GM21515 (cell line): ENCODE results near the gene RIPPLY3.
"Not testable (repeated sequence)": the region's sequence is repeated elsewhere in the genome, so short reads cannot be mapped to it uniquely, and the experiment has no call there.

ENCODE experiments used
- ATAC-seq: cut with Tn5 transposase; IDR thresholded peaks from one replicate; pipeline ENCODE4 v1.9.1; 2021; ENCODE audit not compliant: unreplicated experiment

RIPPLY3 gene

DNA sequence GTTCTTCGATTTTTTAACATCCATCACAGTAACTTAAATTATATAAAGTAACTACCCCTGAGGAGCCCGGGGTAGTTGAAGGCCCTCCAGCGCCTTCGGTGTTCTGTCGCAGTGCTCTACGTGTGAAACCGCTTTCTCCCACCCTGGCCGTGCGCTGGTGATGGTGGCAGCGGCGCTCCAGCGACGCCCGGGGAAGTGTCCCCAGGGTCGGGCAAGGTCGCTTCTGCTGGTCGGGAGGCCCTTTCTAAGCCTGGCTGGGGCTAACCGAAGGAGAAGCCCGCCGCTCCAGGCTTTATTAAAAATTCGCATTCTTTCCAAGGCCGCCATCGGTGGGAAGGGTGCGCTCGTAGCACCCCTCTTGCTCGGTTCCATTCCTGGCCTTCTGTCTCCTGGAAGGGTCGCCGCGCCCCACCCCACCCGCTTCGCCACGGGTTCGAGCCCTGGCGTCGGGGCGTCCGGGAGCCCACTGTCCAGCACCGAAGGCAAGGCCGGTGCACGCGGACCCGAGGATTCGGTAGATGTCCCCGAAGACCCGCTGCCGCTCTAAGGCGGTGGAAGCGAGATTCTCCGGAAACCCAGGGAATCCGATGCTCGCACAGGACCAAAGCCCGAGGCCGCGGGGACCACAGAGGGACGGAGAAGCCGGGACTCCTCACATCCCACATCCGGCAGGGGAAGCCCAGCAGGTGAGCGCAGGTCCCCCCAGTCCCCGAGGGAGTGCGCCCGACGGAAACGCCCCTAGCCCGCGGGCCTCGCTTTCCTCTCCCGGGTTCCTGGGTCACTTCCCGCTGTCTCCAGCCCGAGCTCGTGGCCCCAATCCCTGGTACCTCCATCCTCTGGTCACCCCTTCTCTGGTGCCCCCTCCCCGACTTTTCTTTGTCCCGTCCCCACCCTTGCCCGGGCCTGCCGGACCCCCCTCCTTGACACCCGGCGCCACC, 685 bp upstream of the RIPPLY3 start:
- ATAC-seq, result no peak

DNA sequence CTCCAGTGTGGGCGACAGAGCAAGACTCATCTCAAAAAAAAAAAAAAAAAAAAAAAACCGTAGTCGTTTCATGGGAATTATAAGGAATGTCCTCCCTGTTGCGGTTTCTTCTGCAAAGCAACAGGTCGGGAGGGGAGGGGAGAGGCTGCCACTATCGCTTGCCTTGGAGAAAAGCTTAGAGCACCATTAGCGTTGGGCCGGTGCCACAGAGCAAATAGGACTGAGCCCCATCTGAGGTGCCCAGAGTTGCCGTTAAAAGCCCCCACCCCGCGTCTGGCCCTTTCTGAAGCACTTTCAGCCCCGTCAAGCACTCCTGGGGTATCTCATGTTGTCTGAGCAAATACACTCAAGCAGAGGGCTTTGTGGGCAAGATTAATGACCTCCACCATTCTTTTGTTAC, 2.2 kb downstream of the RIPPLY3 start:
- no peak for ATAC-seq

DNA sequence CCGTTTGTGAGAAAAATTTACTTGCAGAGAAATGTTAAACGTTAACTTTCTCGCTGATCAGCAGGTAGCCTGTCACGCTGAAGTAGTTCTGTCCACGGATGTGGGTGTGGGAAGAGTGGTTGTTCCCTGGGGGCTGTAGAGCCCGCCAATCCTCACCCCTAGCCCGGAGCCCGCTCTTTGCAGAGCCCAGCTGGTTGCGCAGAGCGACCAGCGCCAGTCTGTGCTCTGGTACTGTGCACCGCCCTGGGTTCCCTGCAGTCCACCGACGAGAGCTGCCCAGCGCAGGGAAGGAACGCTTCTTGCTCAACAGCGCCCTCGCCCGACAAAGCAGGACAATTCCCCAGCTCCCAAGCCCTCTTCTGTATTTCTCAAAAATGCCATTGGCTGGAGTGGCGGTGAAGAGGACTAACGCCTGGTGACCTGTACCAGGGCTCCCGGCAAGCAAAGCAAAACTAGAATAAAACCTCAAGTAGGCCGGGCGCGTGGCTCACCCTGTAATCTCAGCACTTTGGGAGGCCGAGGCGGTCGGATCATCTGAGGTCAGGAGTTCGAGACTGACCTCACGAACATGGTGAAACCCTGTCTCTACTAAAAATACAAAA, 3.3 kb downstream of the RIPPLY3 start:
- ATAC-seq, result peak; percentile 73

DNA sequence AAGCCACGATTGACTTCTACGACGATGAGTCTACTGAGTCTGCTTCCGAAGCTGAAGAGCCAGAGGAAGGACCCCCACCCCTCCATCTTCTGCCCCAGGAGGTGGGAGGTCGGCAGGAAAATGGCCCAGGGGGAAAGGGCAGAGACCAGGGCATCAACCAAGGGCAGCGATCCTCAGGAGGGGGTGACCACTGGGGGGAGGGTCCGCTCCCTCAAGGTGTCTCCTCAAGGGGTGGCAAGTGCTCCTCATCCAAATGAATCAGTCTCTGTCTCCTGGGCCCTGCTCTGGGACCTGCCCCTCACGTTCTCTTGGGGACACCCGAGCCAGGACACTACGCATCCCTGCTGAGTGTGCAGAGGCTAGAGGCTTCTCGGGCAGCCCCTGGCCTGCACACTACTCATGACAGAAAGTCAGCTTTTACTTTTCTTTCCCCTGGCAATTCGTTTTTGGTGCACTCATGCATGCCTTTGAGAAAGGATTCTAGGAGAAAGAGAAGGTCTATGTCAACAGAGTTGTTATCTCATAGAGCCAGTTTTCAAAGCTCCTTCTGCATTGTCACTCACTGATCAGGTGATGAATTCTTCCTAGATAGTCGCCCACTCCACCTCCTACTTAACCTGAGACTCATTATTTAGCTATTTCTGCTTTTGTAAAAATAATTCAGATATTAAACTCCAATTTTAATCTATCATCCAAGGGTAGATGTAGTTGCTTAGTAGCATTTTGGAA, 11.6 kb downstream of the RIPPLY3 start:
- no peak for ATAC-seq

DNA sequence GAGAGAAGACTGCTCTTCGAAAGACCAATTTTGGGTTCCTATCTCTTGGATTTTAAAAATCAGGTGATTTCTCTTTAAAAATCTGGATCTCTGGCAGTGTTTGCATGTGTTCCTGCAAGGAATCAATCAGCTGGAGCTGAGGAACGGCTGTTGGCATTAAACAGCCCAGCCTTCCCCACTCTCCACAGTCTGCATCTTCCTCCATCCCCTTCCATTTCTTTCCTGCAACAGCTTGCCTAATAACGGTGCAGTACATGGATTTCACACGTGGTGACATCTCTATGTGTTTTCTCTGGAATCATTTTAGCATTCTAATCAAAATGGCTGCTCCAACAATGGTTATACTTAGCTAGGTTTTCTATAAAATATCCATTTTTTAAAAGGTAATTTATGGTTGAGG, 20.0 kb downstream of the RIPPLY3 start:
- ATAC-seq, result no peak

DNA sequence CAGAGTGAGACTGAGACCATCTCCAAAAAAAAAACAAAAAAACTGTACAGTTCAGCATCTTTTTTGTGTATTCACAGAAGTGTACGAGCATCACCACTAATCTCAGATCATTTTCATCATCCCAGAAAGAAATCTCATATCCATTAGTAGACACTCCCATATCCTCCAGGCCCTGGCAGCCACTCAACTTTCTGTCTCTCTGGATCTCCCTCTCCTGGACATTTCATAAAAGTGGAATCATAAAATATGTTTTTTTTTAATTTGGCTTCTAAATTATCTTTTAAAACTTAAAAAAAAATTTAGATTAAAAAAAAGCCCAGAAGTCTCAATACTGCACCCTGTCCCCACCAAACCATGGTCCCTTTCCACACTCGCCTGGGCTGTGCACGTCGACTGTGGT, 22.1 kb downstream of the RIPPLY3 start:
- no peak for ATAC-seq

DNA sequence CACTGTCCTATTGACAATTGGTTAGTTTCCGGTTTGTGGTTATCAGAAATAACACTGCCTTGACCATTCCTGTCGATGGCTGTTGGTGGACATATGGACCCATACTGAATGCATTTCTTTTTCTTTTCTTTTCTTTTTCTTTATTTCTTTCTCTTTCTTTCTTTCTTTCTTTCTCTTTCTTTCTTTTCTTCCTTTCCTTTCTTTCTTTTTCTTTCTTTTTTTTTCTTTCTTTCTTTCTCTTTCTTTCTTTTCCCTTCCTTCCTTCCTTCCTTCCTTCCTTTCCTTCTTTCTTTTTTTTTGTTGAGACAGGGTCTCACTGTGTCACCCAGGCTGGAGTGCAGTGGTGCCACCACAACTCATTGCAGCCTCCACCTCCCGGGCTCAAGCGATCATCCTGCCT, 24.4 kb downstream of the RIPPLY3 start:
- no peak for ATAC-seq

DNA sequence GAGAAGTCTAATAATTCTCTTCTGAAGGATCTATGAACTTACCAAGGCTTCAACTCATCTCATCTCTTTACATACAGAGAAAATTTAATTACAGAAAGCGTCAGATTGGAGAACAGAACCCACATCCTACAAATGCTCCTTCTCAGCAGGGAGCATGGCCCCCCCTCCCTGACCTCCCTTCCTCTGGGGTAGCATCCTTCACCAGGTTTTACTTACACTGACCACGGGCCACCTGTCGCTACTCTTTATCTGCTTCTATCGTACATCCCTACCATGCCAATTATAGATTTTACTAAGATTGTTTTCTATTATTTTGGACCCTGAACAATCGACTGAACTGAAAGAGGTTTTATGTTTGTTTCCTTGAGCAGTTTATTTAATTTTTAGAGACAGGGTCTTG, 25.8 kb downstream of the RIPPLY3 start:
- no peak for ATAC-seq

DNA sequence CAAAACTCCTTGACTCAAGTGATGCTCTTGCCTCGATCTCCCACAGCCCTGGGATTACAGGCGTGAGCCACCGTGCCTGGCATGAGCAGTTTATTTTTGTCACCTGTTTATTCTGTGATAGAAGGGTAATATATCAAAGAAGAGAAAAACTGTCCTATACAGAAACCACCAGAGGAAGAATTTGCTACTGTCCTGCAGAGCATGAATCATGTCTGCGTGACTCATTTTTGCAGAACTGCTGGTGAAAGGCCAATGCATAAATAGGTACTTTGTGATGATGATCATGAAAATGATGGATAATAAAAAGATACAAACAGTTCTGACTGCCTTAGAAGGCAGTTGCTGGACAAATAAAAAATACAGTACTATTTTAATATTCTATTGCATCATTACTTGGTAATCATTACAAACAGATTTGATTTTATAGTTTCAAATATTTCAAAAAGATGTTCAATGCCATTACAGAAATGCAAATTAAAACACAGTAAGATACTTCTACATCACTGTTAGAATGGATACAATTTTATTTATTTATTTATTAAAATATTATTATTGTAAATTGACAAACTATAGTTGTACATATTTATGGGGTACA, 26.5 kb downstream of the RIPPLY3 start:
- ATAC-seq, result no peak

DNA sequence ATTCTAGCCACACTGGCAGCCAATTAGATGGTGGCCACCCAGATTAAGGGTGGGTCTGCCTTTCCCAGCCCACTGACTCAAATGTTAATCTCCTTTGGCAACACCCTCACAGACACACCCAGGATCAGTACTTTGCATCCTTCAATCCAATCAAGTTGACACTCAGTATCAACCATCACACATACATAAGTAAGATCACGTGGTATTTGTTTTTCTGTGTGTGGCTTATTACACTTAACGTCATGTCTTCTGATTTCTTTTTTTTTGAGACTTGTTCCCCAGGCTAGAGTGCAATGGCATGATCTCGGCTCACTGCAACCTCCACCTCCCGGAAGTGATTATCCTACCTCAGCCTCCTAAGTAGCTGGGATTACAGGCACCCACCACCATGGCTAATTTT, 27.9 kb downstream of the RIPPLY3 start:
- not testable (repeated sequence) for ATAC-seq

DNA sequence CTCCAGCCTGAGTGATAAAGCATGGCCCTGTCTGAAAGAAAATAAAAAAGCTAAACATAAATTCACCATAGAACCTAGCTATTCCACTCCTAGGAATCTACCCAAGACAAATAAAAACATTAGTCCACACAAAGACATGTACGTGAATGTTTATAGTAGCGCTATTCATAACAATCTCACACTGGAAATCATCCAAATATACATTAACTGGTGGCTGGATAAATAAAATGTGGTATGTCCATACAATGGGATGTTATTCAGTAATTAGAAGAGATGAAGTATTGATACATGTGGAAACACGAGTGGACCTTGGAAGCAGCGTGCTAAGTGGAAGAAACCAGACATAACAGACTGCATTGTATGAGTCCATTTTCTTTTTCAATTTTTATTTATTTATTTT, 29.7 kb downstream of the RIPPLY3 start:
- no peak for ATAC-seq

DNA sequence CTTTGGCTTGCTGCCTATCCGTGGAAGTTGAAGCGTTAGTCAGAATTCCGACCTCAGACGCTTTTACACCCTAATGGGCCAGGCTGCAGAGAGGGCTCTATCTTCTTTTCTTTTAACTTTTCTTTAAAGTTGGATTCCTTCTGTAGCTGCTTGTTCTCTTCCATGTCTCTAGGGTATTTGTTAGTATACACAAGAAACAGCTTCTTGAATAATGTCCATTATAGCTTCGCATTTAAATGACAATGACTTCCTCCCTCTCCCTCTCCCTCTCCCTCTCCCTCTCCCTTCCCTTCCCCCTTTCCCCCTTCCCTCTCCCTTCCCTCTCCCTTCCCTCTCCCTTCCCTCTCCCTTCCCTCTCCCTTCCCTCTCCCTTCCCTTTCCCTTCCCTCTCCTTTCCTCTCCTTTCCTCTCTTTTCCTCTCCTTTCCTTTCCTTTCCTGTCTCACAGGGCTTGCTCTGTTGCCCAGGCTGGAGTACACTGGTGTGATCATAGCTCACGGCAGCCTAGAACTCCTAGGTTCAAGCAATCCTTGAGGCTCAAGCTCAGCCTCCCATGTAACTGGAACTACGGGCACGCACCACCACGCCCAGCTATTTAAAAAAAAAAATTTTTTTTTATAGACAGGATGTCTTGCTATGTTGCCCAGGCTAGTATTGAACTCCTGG, 33.0 kb downstream of the RIPPLY3 start:
- ATAC-seq, result no peak

DNA sequence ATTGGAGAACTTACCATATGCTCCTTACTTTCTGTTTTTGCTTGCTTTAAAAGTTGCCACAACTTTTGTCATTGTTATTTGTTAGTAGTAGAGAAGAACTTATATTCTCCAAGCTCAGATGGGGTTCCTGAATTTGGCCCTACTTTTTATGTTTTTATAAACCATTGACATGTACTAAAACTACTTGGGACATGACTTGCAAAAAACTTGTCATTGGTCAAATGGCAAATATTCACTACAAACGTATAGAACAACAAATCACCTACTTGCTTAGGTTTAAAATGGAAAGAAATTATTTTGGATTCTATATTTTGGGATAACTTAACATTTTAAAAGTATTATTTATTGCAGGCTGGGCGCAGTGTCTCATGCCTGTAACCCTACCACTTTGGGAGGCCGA, 33.7 kb downstream of the RIPPLY3 start:
- no peak for ATAC-seq

DNA sequence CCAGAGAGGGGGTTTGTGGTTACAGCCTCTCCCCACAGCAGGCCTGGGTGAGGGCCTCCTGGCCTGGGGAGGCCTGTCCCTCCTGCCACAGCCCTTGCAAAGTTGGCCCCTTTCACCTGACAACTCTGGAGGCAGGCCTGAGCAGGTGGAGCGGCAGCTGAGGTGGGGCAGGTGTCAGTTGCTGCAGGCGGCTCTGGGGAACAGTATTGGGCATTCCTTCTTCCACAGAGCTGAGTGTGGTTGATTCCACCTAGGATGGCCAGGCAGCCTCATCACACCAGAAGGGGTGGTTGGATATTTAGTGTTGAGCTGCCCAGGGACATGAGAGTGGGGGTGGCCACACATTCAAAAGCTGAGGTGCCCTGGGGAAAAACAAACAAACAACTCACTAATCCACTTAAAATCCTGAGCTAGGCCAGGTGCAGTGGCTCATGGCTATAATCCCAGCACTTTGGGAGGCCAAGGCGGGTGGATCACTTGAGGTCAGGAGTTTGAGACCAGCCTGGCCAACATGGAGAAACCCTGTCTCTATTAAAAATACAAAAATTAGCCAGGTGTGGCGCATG, 35.3 kb downstream of the RIPPLY3 start:
- ATAC-seq, result no peak

DNA sequence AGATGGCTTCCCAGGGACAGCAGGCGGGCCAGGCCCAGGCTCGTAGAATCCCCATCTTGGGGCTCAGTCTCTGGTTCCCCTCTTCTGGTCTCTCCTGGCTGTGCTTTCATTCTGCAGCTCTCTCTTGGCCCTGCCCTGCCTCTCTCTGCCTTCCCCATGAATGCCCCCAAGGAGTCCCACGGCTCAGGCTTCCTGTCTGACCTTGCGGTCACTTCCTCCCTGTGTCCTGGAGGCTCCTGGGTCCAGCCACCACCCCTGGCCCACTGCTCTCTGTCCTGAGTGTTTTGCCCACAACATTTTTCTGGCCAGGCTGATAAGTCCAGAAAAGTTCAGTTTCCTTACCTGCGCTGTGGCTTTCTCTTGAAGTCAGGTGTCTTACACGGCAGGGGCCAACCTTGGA, 37.3 kb downstream of the RIPPLY3 start:
- ATAC-seq, result no peak

DNA sequence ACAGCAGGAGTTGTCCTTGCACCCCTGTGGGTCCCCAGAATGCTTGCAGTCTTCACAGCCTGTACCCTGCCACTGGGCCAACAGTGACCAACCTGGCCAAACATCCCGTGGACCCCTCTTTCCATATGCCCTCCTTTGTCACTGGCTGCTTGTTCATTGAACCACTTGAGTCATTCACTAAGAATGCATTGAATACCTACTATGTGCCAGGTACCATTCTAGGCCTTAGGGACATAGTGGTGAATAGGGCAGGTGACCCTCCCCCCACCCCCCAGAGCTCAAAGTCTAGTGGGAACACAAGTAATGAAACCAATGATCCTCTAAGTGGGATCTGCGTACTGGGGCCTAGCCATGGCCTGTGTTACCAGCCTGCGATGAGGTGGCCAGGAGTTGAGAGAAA, 38.1 kb downstream of the RIPPLY3 start:
- ATAC-seq, result no peak

DNA sequence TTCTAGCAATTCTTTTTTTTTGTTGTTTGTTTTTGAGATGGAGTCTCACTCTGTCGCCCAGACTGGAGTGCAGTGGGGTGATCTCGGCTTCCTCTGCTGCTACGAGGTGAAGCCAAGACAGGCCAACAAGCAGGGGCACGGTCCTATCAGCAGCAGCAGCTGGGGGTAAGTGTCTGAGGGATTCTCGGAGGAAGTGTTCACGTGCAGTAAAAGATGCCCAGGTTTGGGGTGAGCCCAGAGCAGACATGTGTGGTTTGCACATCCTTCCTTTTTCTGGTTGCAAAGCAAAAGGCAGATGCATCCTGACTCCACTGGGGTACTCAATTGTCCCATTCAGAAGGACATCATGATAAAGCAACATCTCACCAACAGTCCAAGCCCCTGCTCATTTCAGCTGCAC, 38.6 kb downstream of the RIPPLY3 start:
- no peak for ATAC-seq

DNA sequence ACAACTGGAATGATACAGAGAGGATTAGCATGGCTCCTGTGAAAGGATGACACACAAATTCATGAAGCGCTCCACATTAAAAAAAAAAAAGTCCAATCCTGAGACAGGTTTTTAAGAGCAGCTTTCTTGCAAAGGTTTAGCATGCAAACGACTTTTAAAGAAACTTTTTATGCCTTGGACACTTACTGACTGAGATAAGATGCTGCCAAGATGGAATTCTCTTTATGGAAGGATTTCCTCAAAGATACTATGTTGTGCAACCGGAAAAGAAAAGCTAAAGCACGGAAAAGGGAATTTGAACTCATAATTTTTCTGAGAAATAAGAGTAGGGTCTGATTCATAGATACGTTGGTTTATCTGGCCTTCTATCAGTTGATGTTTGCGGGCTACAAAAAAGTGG, 39.1 kb downstream of the RIPPLY3 start:
- ATAC-seq, result no peak

DNA sequence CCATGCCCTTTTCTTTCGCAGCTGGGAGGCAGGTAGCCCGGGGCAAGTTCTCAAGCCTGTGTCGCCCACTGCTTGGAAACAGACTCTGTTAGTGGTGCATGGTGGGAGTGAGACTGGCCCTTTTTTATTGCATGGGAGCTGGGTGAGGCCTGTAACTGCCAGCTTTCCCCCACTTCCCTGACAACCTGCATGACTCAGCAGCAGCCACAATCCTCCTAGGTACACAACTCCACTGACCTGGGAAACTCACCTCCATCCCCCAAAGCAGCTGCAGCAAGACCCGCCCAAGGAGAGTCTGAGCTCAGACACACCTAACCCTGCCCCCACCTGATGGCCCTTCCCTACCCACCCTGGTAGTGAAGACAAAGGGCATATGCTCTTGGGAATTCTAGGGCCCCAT, 40.6 kb downstream of the RIPPLY3 start:
- ATAC-seq, result no peak

DNA sequence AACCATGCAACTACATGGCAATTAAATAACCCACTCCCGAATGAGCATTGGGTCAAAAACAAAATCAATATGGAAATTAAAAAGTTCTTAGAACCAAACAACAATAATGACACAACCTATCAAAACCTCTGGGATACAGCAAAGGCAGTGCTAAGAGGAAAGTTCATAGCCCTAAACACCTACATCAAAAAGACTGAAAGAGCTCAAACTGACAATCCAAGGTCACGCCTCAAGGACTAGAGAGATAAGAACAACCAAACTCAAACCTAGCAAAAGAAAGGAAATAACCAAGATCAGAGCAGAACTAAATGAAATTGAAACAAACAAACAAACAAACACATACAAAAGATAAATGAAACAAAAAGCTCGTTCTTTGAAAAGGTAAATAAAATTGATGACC, 43.2 kb downstream of the RIPPLY3 start:
- ATAC-seq, result not testable (repeated sequence)
